ENCODE measurements around the gene SLC8B1. TPM values are rescaled to one million over a fixed set of nuclear protein-coding genes. Genes with fewer than 3 reads are reported as not detected.

The SLC8B1 gene
- total and polyA plus RNA-seq, 2 of the 4 experiments (the other 2 are of a cell fraction) = 4.1 to 10.2 TPM

DNA sequence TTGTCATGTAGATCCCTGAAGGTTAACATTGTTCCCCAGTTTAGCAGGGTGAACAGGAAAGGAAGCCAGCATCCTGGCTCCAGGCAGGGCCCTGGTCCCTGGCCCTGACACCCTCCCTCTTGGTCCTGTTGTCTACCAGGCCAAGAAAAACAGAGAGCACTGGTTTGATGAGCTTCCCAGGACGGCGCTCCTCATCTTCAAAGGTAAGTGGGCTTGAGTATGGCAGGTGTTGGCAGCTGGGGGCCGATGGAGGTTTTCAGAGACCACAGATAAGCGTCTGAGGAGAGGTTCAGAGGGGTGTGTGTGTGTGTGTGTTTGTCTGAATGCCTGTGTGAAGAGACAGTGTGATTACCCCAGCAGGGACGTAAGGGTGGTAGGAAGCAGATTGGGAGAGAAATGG is 56.3 kb downstream of the SLC8B1 start:
- no CpG with 5 or more reads among the region's 5 CpGs for WGBS, 2 experiments (ENCODE audit: extremely low coverage in 2 of 2, insufficient read length in 1 of 2)
- Histone ChIP-seq H3K9me3 (ENCODE audit: control insufficient read depth, insufficient read depth, low read length) (no peaks in the 10 kb centered on the region), H3K79me1 (ENCODE audit: low read depth in 1 of 2, low read length in 2 of 2) (no peaks in the 10 kb centered on the region), H3K4me2 (ENCODE audit: low read depth, low read length) (no peak overlapping the region), H4K20me1 (ENCODE audit: insufficient read depth, low read length) (no peaks in the 10 kb centered on the region), H3K27ac (ENCODE audit: insufficient read depth, low read length) (no peak overlapping the region), H3K4me1 (ENCODE audit: control insufficient read depth, insufficient read depth, low read length) (no peaks in the 10 kb centered on the region; the same call in 1 of the 2 replicates), H3K9ac (ENCODE audit: low read depth, low read length) (no peak overlapping the region), H3K4me3 (ENCODE audit: insufficient read depth, low read depth, low read length) (no peak overlapping the region), H3K14ac (replicated peaks; ENCODE audit: low read depth, low read length) (no peak overlapping the region), H2AFZ (replicated peaks; ENCODE audit: low read length, poor library complexity) (no peak overlapping the region), H3K4ac (ENCODE audit: low read depth, low read length) (no peak overlapping the region), H2AK5ac (ENCODE audit: low read depth, low read length) (no peak overlapping the region), H3K23ac (ENCODE audit: low read depth, low read length) (no peak overlapping the region), H2BK15ac (ENCODE audit: low read depth, low read length) (no peak overlapping the region), H2BK20ac (ENCODE audit: low read depth, low read length) (no peak overlapping the region), H4K5ac (ENCODE audit: low read depth, low read length) (no peak overlapping the region), H4K8ac (ENCODE audit: low read depth in 2 of 2, low read length in 2 of 2) (no peak overlapping the region), H2BK120ac (ENCODE audit: low read depth, low read length) (no peak overlapping the region), H4K91ac (ENCODE audit: insufficient read depth, low read depth, low read length) (no peak overlapping the region), H3K27me3 (ENCODE audit: control insufficient read depth, insufficient read depth, low read length) (no peaks in the 10 kb centered on the region), H2AK9ac (replicated peaks; ENCODE audit: low read depth, low read length, poor library complexity) (no peak overlapping the region), H3K56ac (ENCODE audit: extremely low read depth, insufficient read depth, low read length) (no peak overlapping the region), H3K9me1 (ENCODE audit: insufficient read depth, low read length) (peaks cover 1% of the 10 kb centered on the region; the same call in 1 of the 2 replicates), H3K36me3 (ENCODE audit: control insufficient read depth, insufficient read depth, low read length) (peaks cover 8% of the 10 kb centered on the region; the same call in 1 of the 2 replicates), H2BK5ac (ENCODE audit: low read depth, low read length, poor library complexity, severe bottlenecking) (no peak overlapping the region), H3K18ac (ENCODE audit: low read depth, low read length) (no peak overlapping the region)
- intact Hi-C loops (cut with micrococcal nuclease) (no loop called here), dilution Hi-C loops (cut with HindIII; ENCODE audit: low sequenced_read_pairs, unreplicated experiment) (no loop called here), in situ Hi-C loops (cut with MboI; ENCODE audit: low sequenced_read_pairs) (no loop called here)
- no peak for DNase-seq
- TF ChIP-seq CTCF (conservative IDR thresholded peaks at IDR 0.05; ENCODE audit: low read depth, low read length) = no peak
- no peak for TF ChIP-seq CEBPB (IDR thresholded peaks at IDR 0.05; ENCODE audit: low read depth, low read length)
- no peak for TF ChIP-seq ELK1 (IDR thresholded peaks at IDR 0.05; ENCODE audit: borderline replicate concordance, low read depth, low read length)
- TF ChIP-seq RFX5 (IDR thresholded peaks at IDR 0.05; ENCODE audit: low read depth, low read length) = no peak
- TF ChIP-seq MXI1 (IDR thresholded peaks at IDR 0.05; ENCODE audit: borderline replicate concordance, low read depth, low read length) = no peak
- no peak for TF ChIP-seq MAZ (IDR thresholded peaks at IDR 0.05; ENCODE audit: borderline replicate concordance, low read depth, low read length)
- TF ChIP-seq USF2 (IDR thresholded peaks at IDR 0.05; ENCODE audit: low read depth, low read length) = no peak
- no peak for TF ChIP-seq CHD1 (IDR thresholded peaks at IDR 0.05; ENCODE audit: low read depth, low read length)
- POLR2A ChIA-PET (ENCODE audit: unreplicated experiment) = no interaction called here
- BruUV-seq (replicated peaks) = no TSS peak
- no peak for ATAC-seq (ENCODE audit: low read depth)
- CTCF ChIA-PET = no interaction called here

All from IMR-90 (cell line).